Gastroesophageal sphincter (tissue), 3 donors: Measurements from ENCODE around the gene STPG4.

Source experiments
- CTCF ChIP-seq, 4 experiments: fragments of 200-600 bp in 2 of 4; fragments of 450-650 bp in 2 of 4; sonication (generic) in 1 of 4; IDR thresholded peaks; one replicate each; pipeline ENCODE4 v1.5.1; 2017 to 2019; ENCODE audit warnings: antibody characterized with exemption in 4 of 4, mild to moderate bottlenecking in 2 of 4, moderate library complexity in 2 of 4
- POLR2A ChIP-seq, 2 donors: fragments of 450-650 bp; IDR thresholded peaks; one replicate each; pipeline ENCODE4 v1.6.1; 2017; ENCODE audit warnings: antibody characterized with exemption in 2 of 2, mild to moderate bottlenecking in 2 of 2, moderate library complexity in 1 of 2

- TF ChIP-seq POLR2A (IDR thresholded peaks at IDR 0.05) (no peak), CTCF (IDR thresholded peaks at IDR 0.05) (no peak)
Measured at GRCh38 chr2:47065343-47065742, 89.8 kb downstream of the STPG4 start.
